GM23248 (cell line): ENCODE measurements around the gene LTBP3.

Experiments
- EZH2 ChIP-seq: fragments of 200-600 bp; sonication (generic); IDR thresholded peaks from 2 replicates; pipeline ENCODE4 v1.6.1; 2018; ENCODE audit warnings: antibody characterized with exemption, mild to moderate bottlenecking; ENCODE audit not compliant: insufficient read depth, poor library complexity, severe bottlenecking
- EZH2phosphoT487 ChIP-seq: fragments of 200-600 bp; sonication (generic); IDR thresholded peaks from 2 replicates; pipeline ENCODE4 v1.6.1; 2018; ENCODE audit warnings: antibody characterized with exemption, moderate library complexity, mild to moderate bottlenecking, low read depth; ENCODE audit not compliant: insufficient read depth

DNA sequence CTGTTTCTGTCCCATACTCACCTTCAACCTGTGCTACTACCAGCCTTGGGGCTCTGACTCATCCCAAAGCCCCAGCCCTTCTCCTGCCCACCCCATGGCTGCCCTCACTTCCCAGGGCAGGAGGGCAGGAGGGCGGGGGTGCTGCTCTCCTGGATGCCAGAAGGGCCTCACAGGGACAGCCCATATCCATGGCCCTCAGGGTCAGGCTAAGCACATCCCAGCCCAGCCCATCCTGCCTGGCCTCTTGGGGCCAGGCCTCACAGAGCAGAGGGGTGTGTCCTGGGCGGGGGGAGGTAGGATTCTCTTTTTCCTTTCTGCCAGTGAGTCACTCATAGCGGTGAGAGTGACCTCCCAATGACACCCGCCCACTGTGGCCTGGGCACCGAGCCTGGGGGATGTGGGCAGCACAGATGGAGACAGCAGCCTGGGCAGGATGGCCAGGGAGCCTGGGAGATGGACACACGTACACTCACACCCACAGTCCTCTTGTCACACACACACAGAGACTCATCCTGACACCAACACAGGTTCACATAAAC lies 2.4 kb downstream of the LTBP3 start:
- TF ChIP-seq EZH2, result no peak
- TF ChIP-seq EZH2phosphoT487, result no peak
